ENCODE measurements around the gene CLEC11A.

DNA sequence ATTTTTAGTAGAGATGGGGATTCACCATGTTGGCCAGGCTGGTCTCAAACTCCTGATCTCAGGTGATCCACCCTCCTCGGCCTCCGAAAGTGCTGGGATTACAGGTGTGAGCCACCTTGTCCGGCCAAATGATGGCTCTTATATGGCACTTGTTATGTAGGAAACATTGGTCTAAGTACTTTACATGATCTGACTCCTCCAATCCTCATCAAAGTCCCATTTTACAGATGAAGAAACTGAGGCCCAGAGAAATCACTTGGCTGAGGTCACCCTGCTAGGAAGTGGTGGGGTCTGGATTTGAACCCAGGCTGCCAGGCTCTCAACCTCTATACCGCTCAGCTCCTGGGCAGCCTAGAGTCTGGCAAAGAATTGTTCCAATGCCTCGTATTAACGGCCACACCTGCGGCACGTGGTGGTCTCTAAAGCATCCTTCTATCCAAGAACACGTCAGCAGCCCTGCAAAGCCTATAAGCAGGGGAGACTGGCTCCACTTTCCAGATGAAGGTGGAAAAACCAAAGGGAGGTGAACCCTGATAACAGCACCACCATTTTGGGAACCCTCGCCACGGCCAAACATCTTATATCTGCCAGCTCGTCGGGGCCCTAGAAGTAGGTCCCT is 21.7 kb upstream of the CLEC11A start:
- no peak for TF ChIP-seq POLR2A (IDR thresholded peaks at IDR 0.05; ENCODE audit: extremely low read depth, insufficient read length)
- TF ChIP-seq CTCF (IDR thresholded peaks at IDR 0.05; ENCODE audit: low read depth, low read length), result no peak
- TF ChIP-seq, protein P1, sequence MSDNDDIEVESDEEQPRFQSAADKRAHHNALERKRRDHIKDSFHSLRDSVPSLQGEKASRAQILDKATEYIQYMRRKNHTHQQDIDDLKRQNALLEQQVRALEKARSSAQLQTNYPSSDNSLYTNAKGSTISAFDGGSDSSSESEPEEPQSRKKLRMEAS (IDR thresholded peaks at IDR 0.05; ENCODE audit: low read depth, low read length), result no peak
